Pericardium fibroblast (primary cell): ENCODE measurements around the gene AFF1. TPM values are rescaled to one million over a fixed set of nuclear protein-coding genes. Genes with fewer than 3 reads are reported as not detected.

ENCODE experiments used
- total RNA-seq: library from RNA; depleted of rRNA; stranded (reverse); fragments of >200 nt; gene quantifications from 2 replicates; pipeline ENCODE4 v1.2.3, GENCODE V29; 2015

Gene AFF1
- 14.6 and 20.5 TPM in 2 replicates for total RNA-seq

GRCh38 chr4:86934771-86935565 lies at the start of gene AFF1:
Gene AFF1, plus strand, starts transcription at chr4:86935011. Its CDS starts 13,523 bp downstream, at chr4:86948534.

GRCh38 chr4:86891762-86892635 lies 42.8 kb upstream of the AFF1 start, which contains the start of gene C4orf36:
Gene C4orf36, minus strand, starts transcription at chr4:86892422. Its CDS starts 902 bp downstream, at chr4:86891520.

Other genes with a start within 250 kb of the AFF1 start
- not detected in 2 replicates for gene SLC10A6, start 85.6 kb upstream of the AFF1 start, total RNA-seq
- gene C4orf36, start 42.6 kb upstream of the AFF1 start, total RNA-seq, result not detected in 2 replicates